NCI-H1694 (cell line): ENCODE data around the gene TPRKB.
"Not testable (repeated sequence)": the region's sequence is repeated elsewhere in the genome, so short reads cannot be mapped to it uniquely, and the experiment has no call there.

Source experiments
- DNase-seq: peaks from one replicate; lab custom pipeline; 2025; lab: John Stamatoyannopoulos, UW

Gene TPRKB

DNA sequence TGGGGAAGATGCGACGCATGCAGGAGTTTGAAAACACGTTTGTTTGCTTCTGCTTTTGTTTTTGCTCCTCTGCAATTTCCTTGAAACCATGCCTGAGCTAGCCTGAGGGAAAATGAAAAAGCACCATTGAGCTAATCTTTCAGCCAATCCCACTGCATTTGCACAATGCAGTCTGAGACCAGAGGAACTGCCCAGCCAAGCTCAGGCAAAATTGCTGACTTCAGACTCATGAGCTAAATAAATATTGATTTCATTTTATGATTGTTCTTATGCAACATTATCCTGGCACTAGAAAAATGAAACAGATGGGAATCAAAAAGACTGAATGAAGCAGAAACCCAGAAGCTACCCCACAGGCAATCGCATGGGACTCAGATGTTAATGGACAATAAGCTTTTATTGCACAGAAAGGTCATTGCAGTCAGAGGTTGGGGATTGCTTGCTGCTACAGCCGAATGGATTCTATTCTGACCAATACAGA is 37.0 kb downstream of the TPRKB start:
- DNase-seq = no peak

DNA sequence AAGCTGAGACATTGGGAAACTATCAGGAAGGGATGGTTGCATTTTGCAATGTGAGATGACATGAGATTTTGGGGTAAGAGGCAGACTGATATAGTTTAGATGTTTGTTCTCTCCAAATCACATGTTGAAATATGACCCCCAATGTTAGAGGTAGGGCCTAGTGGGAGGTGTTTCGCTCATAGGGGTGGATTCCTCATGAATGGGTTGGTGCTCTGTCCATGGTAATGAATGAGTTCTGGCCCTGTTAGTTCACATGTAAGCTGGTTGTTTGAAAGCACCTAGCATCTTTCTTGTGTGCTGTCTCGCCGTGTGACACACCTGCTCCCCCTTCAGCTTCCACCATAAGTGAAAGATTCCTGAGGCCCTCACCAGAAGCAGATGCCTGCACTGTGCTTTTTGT is 37.7 kb downstream of the TPRKB start:
- DNase-seq = no peak

DNA sequence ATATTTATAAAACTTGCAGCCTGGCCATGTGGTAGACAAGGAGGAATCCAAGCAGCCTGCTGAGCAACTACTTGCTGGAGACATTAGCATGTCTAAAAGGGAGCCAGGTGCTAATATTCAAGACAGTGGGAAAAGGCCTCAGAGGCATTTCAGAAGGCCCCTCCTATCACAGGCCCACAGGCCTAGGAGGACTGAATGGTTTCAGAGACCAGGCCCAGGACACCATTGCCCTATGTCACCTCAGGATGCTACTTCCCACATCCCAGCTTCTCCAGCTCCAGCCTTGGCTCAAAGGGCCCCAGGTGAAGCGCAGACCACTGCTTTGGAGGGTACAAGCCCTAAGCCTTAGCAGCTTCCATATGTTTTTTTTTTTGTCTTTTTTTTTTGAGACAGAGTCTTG is 39.0 kb downstream of the TPRKB start:
- no peak for DNase-seq

DNA sequence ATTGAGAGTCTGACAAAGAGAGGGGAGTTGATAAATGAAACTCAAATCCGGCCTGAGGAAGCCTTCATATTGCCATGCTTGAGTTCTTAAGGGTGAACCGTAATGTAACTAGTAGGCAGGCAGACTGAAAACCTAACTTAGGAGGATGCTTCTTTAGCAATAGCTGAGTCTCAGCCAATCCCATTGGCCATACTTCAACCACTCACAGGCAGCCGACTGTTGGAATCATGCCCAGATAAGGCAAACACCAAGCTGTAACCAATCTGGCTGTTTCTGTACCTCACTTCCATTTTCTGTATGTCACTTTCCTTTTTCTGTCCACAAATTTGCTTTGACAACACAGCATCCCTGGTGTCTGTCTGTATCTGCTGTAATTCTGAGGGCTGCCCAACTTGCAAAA is 39.5 kb downstream of the TPRKB start:
- DNase-seq = no peak

DNA sequence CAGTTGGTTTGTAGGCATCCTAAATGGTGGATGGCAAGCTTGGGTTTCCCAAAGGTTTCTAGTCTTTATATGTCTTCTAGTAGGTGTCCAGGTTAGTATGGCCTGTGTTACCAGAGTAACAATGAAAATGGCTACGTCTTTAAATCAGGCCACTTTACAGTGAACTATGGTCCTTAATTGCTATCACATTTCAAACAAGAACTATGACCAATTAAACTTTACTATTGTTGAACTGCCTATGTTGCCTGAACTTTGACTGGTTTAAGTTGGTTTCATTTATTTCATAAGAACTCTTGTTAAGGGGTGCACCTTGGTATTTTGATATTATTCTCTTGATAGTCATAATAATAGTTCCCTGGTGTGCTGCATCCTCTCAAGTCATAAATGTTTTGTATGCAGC is 40.2 kb downstream of the TPRKB start:
- not testable (repeated sequence) for DNase-seq

DNA sequence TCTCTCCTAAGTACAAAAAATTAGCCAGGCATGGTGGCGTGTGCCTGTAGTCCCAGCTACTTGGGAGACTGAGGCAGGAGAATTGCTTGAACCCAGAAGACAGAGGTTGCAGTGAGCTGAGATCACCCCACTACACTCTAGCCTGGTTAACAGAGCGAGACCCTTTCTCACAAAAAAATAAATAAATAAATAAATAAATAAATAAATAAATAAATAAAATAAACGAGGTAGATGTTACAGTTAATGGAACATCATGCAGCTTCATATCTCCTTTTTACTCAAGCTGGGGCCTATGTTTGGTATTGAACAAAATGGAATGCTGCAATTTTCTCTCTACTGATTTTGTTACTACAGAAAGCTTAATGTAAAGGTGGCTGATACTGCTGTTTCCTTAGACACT is 40.6 kb downstream of the TPRKB start:
- DNase-seq = not testable (repeated sequence)

DNA sequence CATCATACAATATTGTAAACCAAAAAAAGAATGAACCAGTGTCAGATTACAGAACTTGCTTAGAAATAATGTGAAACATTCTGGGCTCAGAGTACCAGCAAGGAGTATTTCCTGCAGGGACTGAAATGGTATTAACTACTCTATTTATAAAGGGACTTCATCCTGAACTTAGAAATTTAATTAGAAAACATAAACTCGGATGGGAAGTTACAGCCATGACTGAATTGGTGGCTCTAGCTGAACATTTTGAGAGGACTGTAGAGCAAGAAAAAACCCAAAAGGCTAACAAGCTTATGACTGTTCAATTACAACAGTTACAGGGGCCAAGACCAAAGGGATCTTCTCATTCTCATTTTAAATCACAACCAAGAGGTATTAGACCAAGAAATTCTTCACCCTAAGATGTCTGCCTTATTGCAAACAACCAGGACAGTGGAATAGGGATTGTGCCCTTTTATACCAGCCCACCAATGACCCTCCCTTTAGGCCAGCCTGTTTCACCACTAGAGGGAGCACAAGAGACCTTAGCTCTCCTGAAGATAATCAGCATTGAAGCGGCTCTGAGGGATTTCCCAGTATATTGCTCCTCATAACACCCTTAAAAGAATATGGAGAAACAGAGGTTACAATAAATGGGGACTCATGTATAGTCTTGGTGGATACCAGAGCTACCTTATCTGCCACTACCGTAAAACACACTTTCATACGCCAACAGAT is 46.6 kb downstream of the TPRKB start:
- peak; percentile 64 for DNase-seq

DNA sequence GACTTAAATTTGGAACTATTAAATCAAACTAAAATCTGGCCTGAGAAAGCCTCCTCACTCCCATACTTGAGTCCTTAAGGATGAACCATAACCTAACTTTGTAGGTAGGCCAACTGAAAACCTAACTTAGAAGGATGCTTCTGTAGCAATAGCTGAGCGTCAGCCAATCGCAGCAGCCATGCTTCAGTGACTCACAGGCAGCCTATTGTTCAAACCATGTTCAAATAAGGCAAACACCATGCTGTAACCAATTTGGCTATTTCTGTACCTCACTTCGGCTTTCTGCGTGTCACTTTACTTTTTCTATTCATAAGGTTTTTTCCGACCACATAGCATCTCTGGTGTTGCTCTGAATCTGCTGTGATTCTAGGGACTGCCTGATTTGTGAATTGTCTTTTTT is 48.7 kb downstream of the TPRKB start:
- DNase-seq = not testable (repeated sequence)

DNA sequence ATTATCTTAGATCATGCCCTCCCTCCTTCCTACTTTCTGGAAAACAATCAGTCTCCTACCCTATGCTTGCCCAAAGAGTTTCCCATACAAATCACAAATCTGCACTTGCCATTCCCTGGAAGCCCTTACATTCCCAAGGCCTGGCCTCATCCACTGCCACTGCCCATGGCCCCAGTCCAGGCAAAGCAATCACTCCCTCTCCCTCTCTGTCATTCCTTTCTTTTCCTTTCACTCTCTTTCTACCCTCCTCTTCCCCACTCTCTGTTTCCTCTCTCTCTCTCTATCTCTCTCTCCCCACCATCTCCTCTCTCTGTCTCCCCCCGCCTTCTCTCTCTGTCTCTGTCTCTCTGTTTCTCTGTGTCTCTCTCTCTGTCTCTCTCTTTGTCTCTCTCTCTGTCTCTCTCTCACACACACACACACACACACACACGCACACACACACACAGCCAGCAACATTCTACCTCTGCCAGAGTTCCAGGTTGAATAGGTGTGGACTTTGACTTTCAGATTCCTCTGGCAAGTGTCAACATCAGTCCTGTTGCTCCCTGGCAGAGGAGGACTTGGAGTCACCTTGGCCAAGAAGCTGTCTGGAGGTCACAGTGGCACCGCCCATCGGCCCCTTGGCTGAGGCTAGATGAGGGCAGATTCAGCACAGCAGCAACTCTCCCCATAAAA is 51.2 kb downstream of the TPRKB start:
- DNase-seq = no peak

DNA sequence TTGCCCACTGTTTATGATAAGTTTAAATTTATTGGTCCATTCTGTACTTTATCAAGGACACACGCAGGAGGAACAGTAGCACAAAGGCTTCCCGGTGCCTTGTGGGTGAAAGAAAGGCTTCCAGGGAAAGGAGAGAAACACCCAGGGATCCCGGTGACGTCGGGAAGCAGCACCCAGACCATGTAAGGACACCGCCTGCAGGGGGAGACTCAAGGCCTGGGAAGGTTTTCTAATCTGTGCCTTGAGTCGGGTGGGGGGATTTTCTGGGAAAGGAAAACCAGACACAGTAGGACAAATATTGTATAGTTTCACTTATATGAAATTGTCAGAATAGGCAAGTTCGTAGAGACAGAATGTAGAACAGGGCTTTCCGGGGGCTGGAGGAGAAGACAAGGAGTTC is 52.2 kb downstream of the TPRKB start:
- DNase-seq = not testable (repeated sequence)

DNA sequence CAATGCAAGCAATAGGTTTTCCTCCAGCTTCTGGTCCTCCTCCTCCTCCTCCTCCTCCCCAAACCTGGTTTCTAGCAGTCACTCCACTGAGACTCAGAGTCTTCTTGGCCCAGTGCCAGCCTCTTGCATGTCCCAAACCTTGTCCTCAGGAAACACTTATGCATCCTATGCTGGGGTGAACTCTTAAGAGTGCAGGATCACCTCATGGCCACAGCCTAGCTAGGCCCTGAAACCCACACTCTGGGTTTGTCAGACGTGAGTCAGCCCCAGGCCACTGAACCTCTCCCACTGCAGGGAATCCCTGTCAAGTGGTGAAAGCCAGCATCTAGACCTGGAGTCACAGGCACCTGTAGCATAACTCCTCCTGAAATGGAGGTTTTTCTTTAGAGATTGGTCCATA is 52.8 kb downstream of the TPRKB start:
- DNase-seq = not testable (repeated sequence)

DNA sequence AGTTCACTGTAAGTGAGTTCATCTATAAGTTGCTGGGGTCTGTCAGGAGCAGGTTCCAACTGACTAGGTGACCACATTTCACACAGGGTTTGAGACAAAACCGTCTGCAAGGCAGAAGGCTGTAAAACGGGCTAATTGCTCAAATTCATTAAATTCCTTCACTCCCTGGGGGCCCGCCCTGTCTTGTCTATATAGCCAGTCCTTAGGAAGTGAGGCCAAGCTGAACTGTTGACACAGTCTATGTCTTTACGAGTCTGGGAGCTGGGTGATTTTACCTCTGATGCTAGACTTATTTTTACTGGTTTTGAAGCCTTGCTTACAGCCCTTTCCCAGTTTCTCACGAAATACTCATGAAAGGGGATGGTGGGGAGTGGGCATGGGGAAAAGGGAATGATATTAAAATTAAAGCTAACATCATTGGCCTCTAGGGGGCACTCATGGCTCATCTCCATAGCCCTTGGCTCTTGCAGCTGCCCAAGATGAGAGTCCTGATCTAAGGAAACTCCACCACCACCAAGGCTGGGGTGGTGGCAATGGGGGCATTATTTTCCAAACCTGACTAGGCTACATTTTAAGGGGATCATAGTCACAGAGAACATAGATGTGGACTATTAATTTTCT is 57.1 kb downstream of the TPRKB start:
- peak; percentile 65 for DNase-seq
